IPS-18c (cell line): ENCODE results near the gene FANCC.

ENCODE experiments used
- H3K4me3 ChIP-seq: 2 replicates; pipeline ENCODE4 v1.7.0; 2013; ENCODE audit warnings: low read depth, mild to moderate bottlenecking, low read length, moderate library complexity; ENCODE audit not compliant: insufficient read depth
- H3K9me3 ChIP-seq: one replicate; pipeline ENCODE4 v1.6.1; 2013; ENCODE audit warnings: mild to moderate bottlenecking, low read length, moderate library complexity; ENCODE audit not compliant: control insufficient read depth, insufficient read depth

FANCC gene

GRCh38 chr9:95268681-95269080 lies 48.8 kb downstream of the FANCC start:
- H3K9me3 ChIP-seq: no peaks in the 10 kb centered on the region
- no peak overlapping the region for H3K4me3 ChIP-seq

GRCh38 chr9:95266649-95267048 lies 50.9 kb downstream of the FANCC start:
- Histone ChIP-seq H3K9me3 (no peaks in the 10 kb centered on the region), H3K4me3 (no peak overlapping the region)

GRCh38 chr9:95265960-95266359 lies 51.5 kb downstream of the FANCC start:
- no peak overlapping the region for H3K4me3 ChIP-seq
- H3K9me3 ChIP-seq: no peaks in the 10 kb centered on the region

GRCh38 chr9:95264954-95265615 lies 52.4 kb downstream of the FANCC start:
- Histone ChIP-seq H3K9me3 (no peaks in the 10 kb centered on the region), H3K4me3 (no peak overlapping the region)

GRCh38 chr9:95261890-95262289 lies 55.6 kb downstream of the FANCC start:
- H3K4me3 ChIP-seq: no peak overlapping the region
- H3K9me3 ChIP-seq: no peaks in the 10 kb centered on the region

- peaks cover 6% of the 10 kb centered on the region for H3K9me3 ChIP-seq
- no peak overlapping the region for H3K4me3 ChIP-seq
Measured at GRCh38 chr9:95250462-95251221, 66.9 kb downstream of the FANCC start.

GRCh38 chr9:95249986-95250385 lies 67.5 kb downstream of the FANCC start:
- H3K4me3 ChIP-seq: no peak overlapping the region
- H3K9me3 ChIP-seq: peaks cover 6% of the 10 kb centered on the region

- H3K9me3 ChIP-seq: peaks cover 4% of the 10 kb centered on the region
- H3K4me3 ChIP-seq: no peak overlapping the region
Measured at GRCh38 chr9:95246547-95246946, 71.0 kb downstream of the FANCC start.

- Histone ChIP-seq H3K9me3 (peaks cover 2% of the 10 kb centered on the region), H3K4me3 (no peak overlapping the region)
Measured at GRCh38 chr9:95242613-95243012, 74.9 kb downstream of the FANCC start.

- H3K4me3 ChIP-seq: no peak overlapping the region
- H3K9me3 ChIP-seq: peaks cover 2% of the 10 kb centered on the region
Measured at GRCh38 chr9:95239071-95239470, 78.4 kb downstream of the FANCC start.

- Histone ChIP-seq H3K4me3 (no peak overlapping the region), H3K9me3 (peaks cover 2% of the 10 kb centered on the region)
Measured at GRCh38 chr9:95237336-95237735, 80.2 kb downstream of the FANCC start.

GRCh38 chr9:95230046-95230445 lies 87.5 kb downstream of the FANCC start:
- no peaks in the 10 kb centered on the region for H3K9me3 ChIP-seq

GRCh38 chr9:95229230-95229915 lies 88.1 kb downstream of the FANCC start:
- no peaks in the 10 kb centered on the region for H3K9me3 ChIP-seq
- no peak overlapping the region for H3K4me3 ChIP-seq

More at GRCh38 chr9:95230046-95230445, 87.5 kb downstream of the FANCC start:
- no peak overlapping the region for H3K4me3 ChIP-seq

- Histone ChIP-seq H3K9me3 (no peaks in the 10 kb centered on the region), H3K4me3 (no peak overlapping the region)
Measured at GRCh38 chr9:95226921-95227320, 90.6 kb downstream of the FANCC start.

GRCh38 chr9:95225726-95226106 lies 91.8 kb downstream of the FANCC start:
- Histone ChIP-seq H3K9me3 (no peaks in the 10 kb centered on the region), H3K4me3 (no peak overlapping the region)

- Histone ChIP-seq H3K4me3 (no peak overlapping the region), H3K9me3 (no peaks in the 10 kb centered on the region)
Measured at GRCh38 chr9:95225076-95225725, 92.3 kb downstream of the FANCC start.

- Histone ChIP-seq H3K9me3 (no peaks in the 10 kb centered on the region), H3K4me3 (no peak overlapping the region)
Measured at GRCh38 chr9:95224376-95225019, 93.0 kb downstream of the FANCC start.
